GM23248 (cell line): ENCODE data around the gene COPB1. TPM values are rescaled to one million over a fixed set of nuclear protein-coding genes. Genes with fewer than 3 reads are reported as not detected.

Experiments used
- DNase-seq: peaks from one replicate; pipeline ENCODE4 v3.0.0-alpha.2; 2015
- H2AFZ ChIP-seq: fragments of 200-600 bp; sonication (generic); 2 replicates; pipeline ENCODE4 v1.6.1; 2016; ENCODE audit warnings: antibody characterized with exemption
- H3F3A ChIP-seq: fragments of 200-600 bp; sonication (generic); 2 replicates; pipeline ENCODE4 v1.6.1; 2016; ENCODE audit warnings: mild to moderate bottlenecking, antibody characterized with exemption, mixed run types; ENCODE audit not compliant: insufficient read depth
- H3K27ac ChIP-seq: fragments of 200-600 bp; sonication (generic); 2 replicates; pipeline ENCODE4 v1.5.1; 2016; ENCODE audit warnings: mild to moderate bottlenecking
- H3K27me3 ChIP-seq: fragments of 200-600 bp; sonication (generic); replicated peaks from 2 replicates; pipeline ENCODE4 v1.6.1; 2016; ENCODE audit warnings: mild to moderate bottlenecking; ENCODE audit not compliant: insufficient read depth
- H3K36me3 ChIP-seq: fragments of 200-600 bp; sonication (generic); 2 replicates; pipeline ENCODE4 v1.6.1; 2016; ENCODE audit warnings: low read depth, mild to moderate bottlenecking
- H3K4me1 ChIP-seq: fragments of 200-600 bp; sonication (generic); 2 replicates; pipeline ENCODE4 v1.6.1; 2016; ENCODE audit warnings: mild to moderate bottlenecking; ENCODE audit not compliant: insufficient read depth
- H3K4me2 ChIP-seq: fragments of 200-600 bp; sonication (generic); one replicate; pipeline ENCODE4 v1.6.1; 2016; ENCODE audit warnings: mild to moderate bottlenecking; ENCODE audit not compliant: unreplicated experiment
- H3K4me3 ChIP-seq: fragments of 200-600 bp; sonication (generic); 2 replicates; pipeline ENCODE4 v1.5.1; 2016; ENCODE audit warnings: mild to moderate bottlenecking
- H3K79me2 ChIP-seq: fragments of 200-600 bp; sonication (generic); 2 replicates; pipeline ENCODE4 v1.6.1; 2016; ENCODE audit warnings: mild to moderate bottlenecking; ENCODE audit not compliant: insufficient read depth
- H3K9ac ChIP-seq: fragments of 200-600 bp; sonication (generic); 2 replicates; pipeline ENCODE4 v1.6.1; 2016; ENCODE audit warnings: mild to moderate bottlenecking
- H3K9me2 ChIP-seq: fragments of 200-600 bp; sonication (generic); 2 replicates; pipeline ENCODE4 v1.6.1; 2016; ENCODE audit warnings: mixed run types, mild to moderate bottlenecking, moderate library complexity; ENCODE audit not compliant: insufficient read depth
- H3K9me3 ChIP-seq: fragments of 200-600 bp; sonication (generic); one replicate; pipeline ENCODE4 v1.6.1; 2017; ENCODE audit warnings: low read depth
- H4K20me1 ChIP-seq: fragments of 200-600 bp; sonication (generic); 2 replicates; pipeline ENCODE4 v1.6.0; 2016; ENCODE audit not compliant: insufficient read depth
- EZH2 ChIP-seq: fragments of 200-600 bp; sonication (generic); IDR thresholded peaks from 2 replicates; pipeline ENCODE4 v1.6.1; 2018; ENCODE audit warnings: antibody characterized with exemption, mild to moderate bottlenecking; ENCODE audit not compliant: insufficient read depth, poor library complexity, severe bottlenecking
- EZH2phosphoT487 ChIP-seq: fragments of 200-600 bp; sonication (generic); IDR thresholded peaks from 2 replicates; pipeline ENCODE4 v1.6.1; 2018; ENCODE audit warnings: antibody characterized with exemption, moderate library complexity, mild to moderate bottlenecking, low read depth; ENCODE audit not compliant: insufficient read depth
- WGBS, 2 experiments: methylation state at CpG; one replicate each; pipeline ENCODE4 v1.1.6; 2015 to 2017; ENCODE audit warnings: low lambda C conversion rate in 2 of 2, low coverage in 1 of 2; ENCODE audit errors: missing lambda C conversion rate in 2 of 2; 5-methylcytosine and 5-hydroxymethylcytosine counted together
- in situ Hi-C: fragments of 300-500 bp; cut with MboI; formaldehyde crosslinking; loops from 2 replicates; pipeline ENCODE4 v1.15.0; 2020
- polyA plus RNA-seq: library from polyadenylated mRNA; unstranded; fragments of >200 nt; fragmentation: Nextera tagmentation; extraction: Ambion mirVana; gene quantifications from 2 replicates; pipeline ENCODE4 v1.2.1, GENCODE V29; 2016
- total RNA-seq: library from RNA; depleted of rRNA; stranded (reverse); fragments of >200 nt; shearing (Covaris generic); gene quantifications from 2 replicates; pipeline ENCODE4 v1.2.3, GENCODE V29; 2014

COPB1 gene
- total and polyA plus RNA-seq, 2 experiments from 2014 or later = 192 to 302 TPM

- H3K4me1 ChIP-seq = peaks cover 76% of the 10 kb centered on the region
- in situ Hi-C loops = no loop called here
Measured at GRCh38 chr11:14420223-14420622, 79.4 kb downstream of the COPB1 start.

GRCh38 chr11:14418801-14419417 lies 80.7 kb downstream of the COPB1 start:
- Histone ChIP-seq H3K36me3 (no peaks in the 10 kb centered on the region), H3K4me2 (no peak overlapping the region), H3K9me3 (no peaks in the 10 kb centered on the region), H3K4me3 (no peak overlapping the region), H3K27me3 (no peaks in the 10 kb centered on the region), H3K9me2 (no peaks in the 10 kb centered on the region), H3K4me1 (peaks cover 76% of the 10 kb centered on the region), H3F3A (peaks cover 71% of the 10 kb centered on the region), H3K27ac (peak overlapping the region; percentile 69), H2AFZ (no peak overlapping the region; the same call in 1 of the 2 replicates), H3K79me2 (no peaks in the 10 kb centered on the region), H3K9ac (no peak overlapping the region), H4K20me1 (no peaks in the 10 kb centered on the region)
- WGBS, 2 experiments = 94 to 95% methylated on average over 6 of the region's 6 CpGs
- TF ChIP-seq EZH2phosphoT487 (no peak), EZH2 (no peak)
- in situ Hi-C loops = no loop called here
- DNase-seq = peak; percentile 17

More at GRCh38 chr11:14420223-14420622, 79.4 kb downstream of the COPB1 start:
- 92% methylated on average over 3 of the region's 3 CpGs for WGBS, 2 experiments
- Histone ChIP-seq H4K20me1 (no peaks in the 10 kb centered on the region), H3K79me2 (no peaks in the 10 kb centered on the region), H3K9ac (no peak overlapping the region), H3F3A (peaks cover 68% of the 10 kb centered on the region), H3K36me3 (no peaks in the 10 kb centered on the region), H3K9me3 (no peaks in the 10 kb centered on the region), H2AFZ (no peak overlapping the region), H3K4me2 (no peak overlapping the region), H3K4me3 (no peak overlapping the region), H3K9me2 (no peaks in the 10 kb centered on the region), H3K27me3 (no peaks in the 10 kb centered on the region), H3K27ac (no peak overlapping the region)
- DNase-seq = no peak
- TF ChIP-seq EZH2 (no peak), EZH2phosphoT487 (no peak)

- 16 to 29% methylated on average over 4 of the region's 4 CpGs for WGBS, 2 experiments
- Histone ChIP-seq H3K4me3 (no peak overlapping the region), H3K9me3 (no peaks in the 10 kb centered on the region), H4K20me1 (no peaks in the 10 kb centered on the region), H3K79me2 (no peaks in the 10 kb centered on the region), H3K27ac (peak overlapping the region; percentile 69), H3K36me3 (no peaks in the 10 kb centered on the region), H3K4me2 (peak overlapping the region; percentile 11), H3K9ac (peak overlapping the region; percentile 19; the same call in 1 of the 2 replicates), H3K27me3 (no peaks in the 10 kb centered on the region), H3F3A (peaks cover 71% of the 10 kb centered on the region), H3K9me2 (no peaks in the 10 kb centered on the region), H3K4me1 (peaks cover 76% of the 10 kb centered on the region), H2AFZ (peak overlapping the region; percentile 42)
- in situ Hi-C loops = no loop called here
- TF ChIP-seq EZH2 (no peak), EZH2phosphoT487 (no peak)
- peak; percentile 67 for DNase-seq
Measured at GRCh38 chr11:14417617-14418374, 81.8 kb downstream of the COPB1 start.

GRCh38 chr11:14417186-14417585 lies 82.4 kb downstream of the COPB1 start:
- peak overlapping the region; percentile 11 for H3K4me2 ChIP-seq
- no peaks in the 10 kb centered on the region for H3K36me3 ChIP-seq
- peak overlapping the region; percentile 69 for H3K27ac ChIP-seq
- no peaks in the 10 kb centered on the region for H3K9me3 ChIP-seq
- peak overlapping the region; percentile 37 for H3K9ac ChIP-seq
- 68 to 80% methylated on average over 4 of the region's 4 CpGs for WGBS, 2 experiments
- in situ Hi-C loops = no loop called here
- no peak for TF ChIP-seq EZH2
- TF ChIP-seq EZH2phosphoT487 = no peak
- peaks cover 75% of the 10 kb centered on the region for H3F3A ChIP-seq
- no peaks in the 10 kb centered on the region for H3K9me2 ChIP-seq
- H3K79me2 ChIP-seq = no peaks in the 10 kb centered on the region
- no peak overlapping the region for H3K4me3 ChIP-seq
- no peaks in the 10 kb centered on the region for H4K20me1 ChIP-seq
- peak overlapping the region; percentile 42 for H2AFZ ChIP-seq
- H3K4me1 ChIP-seq = peaks cover 78% of the 10 kb centered on the region
- DNase-seq = peak; percentile 67
- H3K27me3 ChIP-seq = no peaks in the 10 kb centered on the region
